Cardiac fibroblast (primary cell): Measurements from ENCODE around the gene ZBBX.

ENCODE experiments used
- DNase-seq, 2 donors: peaks; one replicate each; pipeline versions ENCODE4 v3.0.0 to v3.0.0-alpha.2; 2010; ENCODE audit warnings: low read depth in 2 of 2
- H3K4me3 ChIP-seq, 2 donors: replicated peaks in 1 of 2; 1 replicate in 1 of 2; 2 replicates in 1 of 2; pipeline ENCODE4 v1.5.1; 2011; ENCODE audit warnings: low read depth in 2 of 2, low read length in 2 of 2, mild to moderate bottlenecking in 2 of 2, moderate library complexity in 1 of 2
- CTCF ChIP-seq: IDR thresholded peaks from one replicate; pipeline ENCODE4 v1.5.1; 2011; ENCODE audit warnings: low read depth, mild to moderate bottlenecking, low read length, inconsistent platforms

Gene ZBBX

GRCh38 chr3:167287308-167287707, 92.8 kb downstream of the ZBBX start:
- TF ChIP-seq CTCF = no peak
- no peak overlapping the region for H3K4me3 ChIP-seq
- DNase-seq = no peak

GRCh38 chr3:167274141-167274874, 105.8 kb downstream of the ZBBX start:
- TF ChIP-seq CTCF = no peak
- no peak for DNase-seq
- H3K4me3 ChIP-seq = no peak overlapping the region

GRCh38 chr3:167253037-167253436, 127.1 kb downstream of the ZBBX start:
- no peak for TF ChIP-seq CTCF
- DNase-seq = no peak
- no peak overlapping the region for H3K4me3 ChIP-seq

DNA sequence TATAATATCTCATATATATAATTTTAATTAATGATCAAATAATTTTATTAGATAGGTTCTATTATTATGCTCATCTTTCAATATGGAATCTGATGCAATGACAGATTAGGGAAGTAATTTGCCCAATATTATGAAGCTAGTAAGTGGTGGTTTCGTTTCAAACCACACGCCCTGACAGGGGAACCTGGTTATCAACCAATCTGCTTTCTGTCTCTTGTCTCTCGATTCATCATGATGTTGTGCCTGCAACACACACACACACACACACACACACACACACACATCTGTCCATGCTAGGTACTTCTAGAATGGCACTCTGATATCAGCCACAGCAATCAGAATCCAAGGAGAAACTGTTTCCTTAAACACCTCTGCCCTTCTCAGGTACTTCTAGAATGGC, 128.4 kb downstream of the ZBBX start:
- DNase-seq = no peak

GRCh38 chr3:167246252-167246651, 133.8 kb downstream of the ZBBX start:
- DNase-seq = no peak
- no peak for TF ChIP-seq CTCF
- no peak overlapping the region for H3K4me3 ChIP-seq

More for the DNA sequence above, 128.4 kb downstream of the ZBBX start:
- no peak overlapping the region for H3K4me3 ChIP-seq
- no peak for TF ChIP-seq CTCF

GRCh38 chr3:167241048-167241845, 138.8 kb downstream of the ZBBX start:
- no peak for TF ChIP-seq CTCF
- no peak for DNase-seq
- H3K4me3 ChIP-seq = no peak overlapping the region
